ENCODE results near the gene MAGEE2. TPM values are rescaled to one million over a fixed set of nuclear protein-coding genes. Genes with fewer than 3 reads are reported as not detected.

Gene MAGEE2
- not detected in 2 replicates for total RNA-seq

GRCh38 chrX:75784680-75785491 is at the start of gene MAGEE2:
Gene MAGEE2 (minus strand): TSS chrX:75785254. CDS start chrX:75785051, 203 bp downstream.

Measured in mesangial cell (primary cell).